Ovary (tissue), 9 donors: Measurements from ENCODE around the gene UHRF1. TPM values are rescaled to one million over a fixed set of nuclear protein-coding genes. Genes with fewer than 3 reads are reported as not detected.

ENCODE experiments used
- DNase-seq, 5 donors: peaks; one replicate each; pipeline ENCODE4 v3.0.0-alpha.2; 2019 to 2020
- H3K27ac ChIP-seq, 2 donors: fragments of 200-600 bp; one replicate each; pipeline versions ENCODE4 v1.5.1 to v1.8.0; 2019 to 2022
- H3K27me3 ChIP-seq: fragments of 200-600 bp; one replicate; pipeline ENCODE4 v1.8.0; 2022
- H3K36me3 ChIP-seq: fragments of 200-600 bp; sonication (generic); one replicate; pipeline ENCODE4 v1.5.1; 2019
- H3K4me1 ChIP-seq: one replicate; pipeline ENCODE4 v1.8.1; 2013; ENCODE audit warnings: mild to moderate bottlenecking, moderate library complexity; ENCODE audit not compliant: insufficient read depth
- H3K4me3 ChIP-seq: fragments of 200-600 bp; sonication (generic); one replicate; pipeline ENCODE4 v1.5.1; 2017
- H3K9me3 ChIP-seq, 2 donors: fragments of 200-600 bp in 1 of 2; sonication (generic) in 1 of 2; one replicate each; pipeline versions ENCODE4 v1.5.1 to v1.8.1; 2013 to 2019; ENCODE audit warnings: mild to moderate bottlenecking in 1 of 2, moderate library complexity in 1 of 2
- EP300 ChIP-seq: sonication (generic); formaldehyde crosslinking; IDR thresholded peaks from one replicate; pipeline ENCODE4 v1.6.1; 2017; ENCODE audit warnings: antibody characterized with exemption
- POLR2A ChIP-seq: fragments of 450-650 bp; IDR thresholded peaks from one replicate; pipeline ENCODE4 v1.6.1; 2017; ENCODE audit warnings: antibody characterized with exemption, mild to moderate bottlenecking, moderate library complexity
- WGBS, 3 donors: extraction: QIAGEN DNeasy Blood & Tissue Kit in 1 of 3; methylation state at CpG; one replicate each; pipeline versions ENCODE4 v1.1.5 to v1.1.7; 2013 to 2017; 5-methylcytosine and 5-hydroxymethylcytosine counted together
- intact Hi-C, 4 donors: fragments of 100-400 bp; cut with DNase I; formaldehyde crosslinking; loops; one replicate each; pipeline versions ENCODE4 v1.11.0 to v1.15.1; 2022 to 2023
- microRNA-seq, 3 donors: library from miRNA; unstranded; fragments of <30 nt; microRNA quantifications; one replicate each; pipeline versions ENCODE4 to v1.2.0, GENCODE V29; 2019 to 2020
- polyA plus RNA-seq, 2 donors: library from polyadenylated mRNA; stranded (reverse); fragments of 200-250 nt in 1 of 2; fragments of 350-450 nt in 1 of 2; fragmentation: Illumina TruSeq in 1 of 2; extraction: RNeasy Lipid Tissue Mini Kit (QIAGEN cat#74804) in 1 of 2; gene quantifications; one replicate each; pipeline ENCODE4 v1.2.3, GENCODE V29; 2013 to 2014
- small RNA-seq: library from RNA; depleted of rRNA; stranded (forward); fragments of <200 nt; gene quantifications from one replicate; pipeline ENCODE3, GENCODE V24; 2016
- total RNA-seq, 7 donors: library from RNA; depleted of rRNA in 2 of 7; stranded (reverse); fragments of >200 nt in 2 of 7; fragmentation: NEBNext Ultra II Directional in 3 of 7; extraction: Animal tissue kit (Norgen Biotek cat#: 25700) in 3 of 7; gene quantifications; one replicate each; pipeline versions ENCODE4 v1.1.0 to v1.2.4, GENCODE V29; 2016 to 2023
- TF ChIP-seq, protein P1 (sequence below), 3 donors: fragments of 450-650 bp in 2 of 3; fragments of 200-600 bp in 1 of 3; IDR thresholded peaks; one replicate each; pipeline versions ENCODE4 v1.5.1 to v1.8.0; 2016 to 2022; ENCODE audit warnings: antibody characterized with exemption in 3 of 3, mild to moderate bottlenecking in 1 of 3
- donor health status: DM: no; HTN: no; CAD: no; lungs with moderate emphysema.
- donor health status: DM: no; HTN: no; CAD: no.
- donor health status: Bipolar disorder and iron deficiency.
- donor health status: DM: yes; HTN: yes; CAD: no.
- donor health status: DM: no; HTN: no; CAD: no.
- donor health status: DM: yes; HTN: yes; CAD: no.

The UHRF1 gene
- total and polyA plus RNA-seq, 9 donors: 0.18 to 4.0 (median 0.50) TPM

DNA sequence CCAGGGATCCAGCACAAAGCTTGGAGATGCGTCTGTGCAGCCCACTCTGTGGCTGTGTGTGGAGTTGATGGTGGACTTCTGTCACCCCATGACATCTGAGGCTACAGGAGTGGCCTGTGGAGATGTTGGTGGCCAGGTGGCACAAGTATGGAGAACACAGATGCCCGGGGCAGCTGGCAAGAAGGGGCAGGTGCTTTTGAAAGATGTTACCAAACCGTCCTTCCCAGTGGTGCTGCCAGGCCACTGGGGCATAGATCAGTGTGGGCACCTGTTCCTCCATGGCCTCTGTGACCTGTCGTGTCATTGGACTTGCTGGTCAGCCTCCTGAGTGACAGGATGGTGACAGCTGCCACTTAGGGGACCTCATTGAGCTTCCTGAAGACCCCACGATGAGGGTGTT lies 95.8 kb downstream of the UHRF1 start:
- 89% methylated on average over 5 of the region's 5 CpGs for WGBS, 3 donors

DNA sequence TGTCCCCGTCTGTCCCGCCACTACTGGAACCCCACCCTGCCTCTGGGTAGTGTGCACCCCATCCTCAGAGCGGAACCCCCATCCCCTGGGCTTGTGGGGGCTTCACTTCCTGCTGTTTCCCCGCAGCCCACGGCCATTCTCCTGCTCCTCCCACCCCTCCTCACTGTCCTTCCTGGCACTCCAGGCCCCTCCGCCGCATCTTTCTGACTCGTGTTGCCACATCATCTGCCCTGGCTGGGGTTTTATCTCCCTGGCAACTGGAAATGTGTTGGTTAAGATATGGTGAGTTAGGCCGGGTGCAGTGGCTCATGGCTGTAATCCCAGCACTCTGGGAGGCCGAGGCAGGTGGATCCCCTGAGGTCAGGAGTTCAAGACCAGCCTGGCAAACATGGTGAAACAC lies 96.9 kb downstream of the UHRF1 start:
- H3K4me3 ChIP-seq: no peak overlapping the region
- H3K36me3 ChIP-seq: no peaks in the 10 kb centered on the region
- no peak overlapping the region for H3K27ac ChIP-seq
- peaks cover 7% of the 10 kb centered on the region for H3K4me1 ChIP-seq
- DNase-seq: no peak
- no peaks in the 10 kb centered on the region for H3K9me3 ChIP-seq
- H3K27me3 ChIP-seq: no peaks in the 10 kb centered on the region
- 45 to 47% (median 47%) methylated on average over 10 of the region's 10 CpGs for WGBS, 3 donors
- intact Hi-C loops: no loop called here
- TF ChIP-seq, protein P1, sequence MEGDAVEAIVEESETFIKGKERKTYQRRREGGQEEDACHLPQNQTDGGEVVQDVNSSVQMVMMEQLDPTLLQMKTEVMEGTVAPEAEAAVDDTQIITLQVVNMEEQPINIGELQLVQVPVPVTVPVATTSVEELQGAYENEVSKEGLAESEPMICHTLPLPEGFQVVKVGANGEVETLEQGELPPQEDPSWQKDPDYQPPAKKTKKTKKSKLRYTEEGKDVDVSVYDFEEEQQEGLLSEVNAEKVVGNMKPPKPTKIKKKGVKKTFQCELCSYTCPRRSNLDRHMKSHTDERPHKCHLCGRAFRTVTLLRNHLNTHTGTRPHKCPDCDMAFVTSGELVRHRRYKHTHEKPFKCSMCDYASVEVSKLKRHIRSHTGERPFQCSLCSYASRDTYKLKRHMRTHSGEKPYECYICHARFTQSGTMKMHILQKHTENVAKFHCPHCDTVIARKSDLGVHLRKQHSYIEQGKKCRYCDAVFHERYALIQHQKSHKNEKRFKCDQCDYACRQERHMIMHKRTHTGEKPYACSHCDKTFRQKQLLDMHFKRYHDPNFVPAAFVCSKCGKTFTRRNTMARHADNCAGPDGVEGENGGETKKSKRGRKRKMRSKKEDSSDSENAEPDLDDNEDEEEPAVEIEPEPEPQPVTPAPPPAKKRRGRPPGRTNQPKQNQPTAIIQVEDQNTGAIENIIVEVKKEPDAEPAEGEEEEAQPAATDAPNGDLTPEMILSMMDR (IDR thresholded peaks at IDR 0.05): no peak
- TF ChIP-seq POLR2A: no peak
- TF ChIP-seq EP300: no peak

More for the DNA sequence above, 95.8 kb downstream of the UHRF1 start:
- H3K27me3 ChIP-seq: no peaks in the 10 kb centered on the region
- H3K4me3 ChIP-seq: no peak overlapping the region
- H3K36me3 ChIP-seq: no peaks in the 10 kb centered on the region
- no peaks in the 10 kb centered on the region for H3K9me3 ChIP-seq
- no peak for DNase-seq
- no peak overlapping the region for H3K27ac ChIP-seq
- peaks cover 5% of the 10 kb centered on the region for H3K4me1 ChIP-seq
- no peak for TF ChIP-seq POLR2A
- TF ChIP-seq, protein P1 (IDR thresholded peaks at IDR 0.05): no peak
- TF ChIP-seq EP300: no peak
- intact Hi-C loops: no loop called here

GRCh38 chr19:5006821-5007220 lies 97.5 kb downstream of the UHRF1 start:
- no peak overlapping the region for H3K27ac ChIP-seq
- 90 to 97% (median 91%) methylated on average over 13 of the region's 13 CpGs for WGBS, 3 donors
- no peaks in the 10 kb centered on the region for H3K36me3 ChIP-seq
- no peak for TF ChIP-seq POLR2A
- no peak for TF ChIP-seq EP300
- TF ChIP-seq, protein P1 (IDR thresholded peaks at IDR 0.05): no peak
- H3K9me3 ChIP-seq: no peaks in the 10 kb centered on the region
- DNase-seq: no peak
- peaks cover 8% of the 10 kb centered on the region for H3K4me1 ChIP-seq
- no peaks in the 10 kb centered on the region for H3K27me3 ChIP-seq
- H3K4me3 ChIP-seq: no peak overlapping the region
- intact Hi-C loops: no loop called here

Small RNA genes within 50 kb of the gene (microRNA-seq; reads per million reads assigned to microRNA genes)
- gene MIR4747: 0 to 0.16 (median 0) reads per million in 3 donors

Small RNA genes within 50 kb of the gene (small RNA-seq; reads per million reads assigned to genes)
- not detected for gene MIR4747

Other genes with a start within 250 kb of the UHRF1 start
- 10 to 100 TPM; 28.6 to 76.1 (median 59.4) TPM for gene MYDGF, start 239.2 kb upstream of the UHRF1 start, total RNA-seq
- 10 to 100 TPM; 44.5 to 85.4 TPM for gene MYDGF, start 239.2 kb upstream of the UHRF1 start, polyA plus RNA-seq
- gene DPP9, start 185.7 kb upstream of the UHRF1 start, total RNA-seq: 10 to 100 TPM; 26.9 to 69.5 (median 44.3) TPM
- gene DPP9, start 185.7 kb upstream of the UHRF1 start, polyA plus RNA-seq: 10 to 100 TPM; 14.4 to 29.3 TPM
- gene FEM1A, start 117.8 kb upstream of the UHRF1 start, total RNA-seq: 10 to 100 TPM in 2 of 7 donors, 1 to 10 TPM in 5; 7.4 to 11.4 (median 9.1) TPM
- gene FEM1A, start 117.8 kb upstream of the UHRF1 start, polyA plus RNA-seq: 1 to 10 TPM; 3.6 to 4.4 TPM
- gene TICAM1, start 77.8 kb upstream of the UHRF1 start, total RNA-seq: 10 to 100 TPM in 2 of 7 donors, 1 to 10 TPM in 5; 3.6 to 13.3 (median 9.6) TPM
- 1 to 10 TPM; 2.5 to 7.8 TPM for gene TICAM1, start 77.8 kb upstream of the UHRF1 start, polyA plus RNA-seq
- gene PLIN3, start 41.8 kb upstream of the UHRF1 start, total RNA-seq: 10 to 100 TPM; 26.1 to 83.9 (median 73.7) TPM
- gene PLIN3, start 41.8 kb upstream of the UHRF1 start, polyA plus RNA-seq: 10 to 100 TPM; 48.7 to 51.9 TPM
- 1 to 10 TPM in 1 of 7 donors, under 1 TPM in 4, not detected in 2; 0.15 to 1.2 (median 0.28) TPM for gene ARRDC5, start 6.6 kb upstream of the UHRF1 start, total RNA-seq
- gene ARRDC5, start 6.6 kb upstream of the UHRF1 start, polyA plus RNA-seq: under 1 TPM in 1 of 2 donors, not detected in 1; 0.07 TPM
- gene KDM4B, start 59.6 kb downstream of the UHRF1 start, total RNA-seq: 10 to 100 TPM; 21.6 to 62.9 (median 47.8) TPM
- 10 to 100 TPM in 1 of 2 donors, 1 to 10 TPM in 1; 5.2 to 19.4 TPM for gene KDM4B, start 59.6 kb downstream of the UHRF1 start, polyA plus RNA-seq